HL-60 (cell line): ENCODE data around the gene ABCB6.

Source experiments
- GABPA ChIP-seq: IDR thresholded peaks from 2 replicates; pipeline ENCODE4 v1.6.1; 2012; ENCODE audit warnings: low read depth
- POLR2AphosphoS5 ChIP-seq: IDR thresholded peaks from 2 replicates; pipeline ENCODE4 v1.6.1; 2012; ENCODE audit warnings: low read depth
- SPI1 ChIP-seq: IDR thresholded peaks from 2 replicates; pipeline ENCODE4 v1.6.1; 2012; ENCODE audit warnings: low read depth, mild to moderate bottlenecking, borderline replicate concordance
- TF ChIP-seq, protein P1 (sequence below): IDR thresholded peaks from one replicate; pipeline ENCODE4 v1.5.1; 2011; ENCODE audit warnings: low read length, control low read depth, inconsistent platforms; ENCODE audit not compliant: insufficient read depth

DNA sequence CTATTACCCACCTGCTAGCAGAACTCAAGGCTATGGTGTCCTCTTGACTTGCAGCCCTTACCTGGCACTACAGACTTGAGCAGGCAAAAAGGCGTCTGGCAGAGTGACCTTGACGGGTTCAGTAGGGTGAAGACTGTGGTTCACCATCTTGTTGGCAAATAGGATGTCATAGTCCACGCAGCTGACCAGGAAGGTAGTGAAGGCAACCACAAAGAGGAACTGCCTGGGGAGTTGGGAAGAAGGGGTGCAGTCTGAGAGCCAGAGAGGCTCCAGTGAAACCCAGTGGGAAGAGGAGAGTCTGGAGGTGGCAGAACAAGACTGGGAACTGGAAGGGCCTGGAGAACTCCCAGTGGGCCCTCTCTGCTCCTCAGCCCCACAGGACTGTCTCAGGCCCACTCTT lies 6.6 kb upstream of the ABCB6 start:
- TF ChIP-seq, protein P1, sequence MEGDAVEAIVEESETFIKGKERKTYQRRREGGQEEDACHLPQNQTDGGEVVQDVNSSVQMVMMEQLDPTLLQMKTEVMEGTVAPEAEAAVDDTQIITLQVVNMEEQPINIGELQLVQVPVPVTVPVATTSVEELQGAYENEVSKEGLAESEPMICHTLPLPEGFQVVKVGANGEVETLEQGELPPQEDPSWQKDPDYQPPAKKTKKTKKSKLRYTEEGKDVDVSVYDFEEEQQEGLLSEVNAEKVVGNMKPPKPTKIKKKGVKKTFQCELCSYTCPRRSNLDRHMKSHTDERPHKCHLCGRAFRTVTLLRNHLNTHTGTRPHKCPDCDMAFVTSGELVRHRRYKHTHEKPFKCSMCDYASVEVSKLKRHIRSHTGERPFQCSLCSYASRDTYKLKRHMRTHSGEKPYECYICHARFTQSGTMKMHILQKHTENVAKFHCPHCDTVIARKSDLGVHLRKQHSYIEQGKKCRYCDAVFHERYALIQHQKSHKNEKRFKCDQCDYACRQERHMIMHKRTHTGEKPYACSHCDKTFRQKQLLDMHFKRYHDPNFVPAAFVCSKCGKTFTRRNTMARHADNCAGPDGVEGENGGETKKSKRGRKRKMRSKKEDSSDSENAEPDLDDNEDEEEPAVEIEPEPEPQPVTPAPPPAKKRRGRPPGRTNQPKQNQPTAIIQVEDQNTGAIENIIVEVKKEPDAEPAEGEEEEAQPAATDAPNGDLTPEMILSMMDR = no peak
- no peak for TF ChIP-seq GABPA
- peak; percentile 99 for TF ChIP-seq SPI1
- peak; percentile 100 for TF ChIP-seq POLR2AphosphoS5
